NOMO-1 treated with DMSO at 0.1 percent for 48 hours (cell line): ENCODE data around the gene CLDN5.

ENCODE experiments used
- DNase-seq: peaks from one replicate; lab custom pipeline; 2025; ENCODE audit not compliant: unreplicated experiment; lab: John Stamatoyannopoulos, UW

The CLDN5 gene

GRCh38 chr22:19504900-19505734, 19.1 kb downstream of the CLDN5 start:
- DNase-seq: no peak

DNA sequence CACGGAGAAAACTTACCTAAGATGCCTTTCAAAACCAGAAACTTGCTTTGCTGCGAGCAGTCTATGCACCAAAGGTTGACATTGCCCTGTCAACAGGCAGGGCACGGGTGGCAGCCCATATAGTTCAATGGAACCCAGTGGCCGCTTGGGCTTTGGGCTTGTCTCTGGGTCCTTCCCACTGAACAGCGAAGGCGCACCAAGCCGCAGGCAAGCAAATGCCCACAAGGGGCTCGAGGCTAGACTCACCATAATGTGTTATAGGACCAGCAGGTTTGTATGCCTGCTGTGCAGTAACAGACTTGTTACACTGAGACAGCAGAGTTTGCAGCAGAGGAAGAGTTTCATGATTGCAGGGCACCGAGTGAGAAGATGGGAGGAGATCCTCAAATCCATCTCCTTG, 20.3 kb downstream of the CLDN5 start:
- DNase-seq: no peak

DNA sequence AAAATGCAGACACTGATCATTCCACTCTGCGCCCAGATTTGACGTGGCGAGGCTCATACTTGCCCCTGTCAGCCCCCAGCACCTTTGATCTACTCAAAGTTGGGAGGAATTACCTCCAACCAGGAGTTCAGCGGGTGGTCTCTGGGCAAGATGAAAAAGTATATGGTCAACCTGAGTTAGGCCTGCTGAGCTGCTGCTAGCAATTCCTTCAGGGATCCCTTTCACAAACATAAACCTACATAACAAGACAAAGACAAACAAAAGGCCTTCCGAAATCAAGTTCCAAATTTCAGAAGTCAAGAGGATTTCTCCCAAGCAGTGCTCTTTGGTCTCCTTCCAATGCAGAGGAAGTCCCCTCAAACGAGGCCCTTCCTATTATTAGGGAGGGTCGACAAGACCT, 20.8 kb downstream of the CLDN5 start:
- no peak for DNase-seq

- DNase-seq: no peak
Observed at GRCh38 chr22:19501897-19502447, 22.2 kb downstream of the CLDN5 start.

GRCh38 chr22:19499880-19500242, 24.3 kb downstream of the CLDN5 start:
- no peak for DNase-seq

GRCh38 chr22:19499236-19499879, 24.9 kb downstream of the CLDN5 start:
- DNase-seq: no peak

GRCh38 chr22:19498866-19499190, 25.4 kb downstream of the CLDN5 start:
- no peak for DNase-seq

DNA sequence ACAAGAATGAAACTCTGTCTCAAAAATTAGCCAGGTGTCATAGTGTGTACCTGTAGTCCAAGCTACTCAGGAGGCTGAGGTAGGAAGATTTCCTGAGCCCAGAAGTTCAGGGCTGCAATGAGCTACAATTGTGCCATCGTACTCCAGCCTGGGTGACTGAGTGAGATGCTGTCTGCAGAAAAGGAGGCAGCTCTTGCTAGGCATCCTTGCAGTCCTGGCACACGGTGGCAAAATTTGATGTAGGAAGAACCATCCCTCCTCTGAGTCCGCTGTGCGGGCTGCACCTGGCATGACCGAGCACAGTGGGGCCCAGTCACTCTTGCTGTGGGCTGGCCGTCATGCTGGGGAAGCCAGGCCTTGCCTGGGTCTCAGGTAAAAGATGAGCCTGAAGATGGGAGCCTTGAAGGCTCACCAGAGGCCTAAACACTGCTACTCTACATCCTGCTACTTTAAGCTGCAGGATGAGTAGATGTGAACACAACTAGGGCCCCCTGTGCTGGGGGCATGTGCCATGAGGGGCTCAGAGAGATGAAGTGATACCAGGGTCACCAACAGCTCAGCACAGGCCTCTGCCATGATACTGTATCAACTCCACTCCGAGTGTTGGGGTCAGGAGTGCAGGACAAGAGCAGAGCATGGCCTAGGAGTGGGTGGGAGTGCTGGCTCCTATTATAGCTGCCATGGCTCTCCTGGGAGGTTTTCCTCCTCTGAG, 25.9 kb downstream of the CLDN5 start:
- DNase-seq: no peak

DNA sequence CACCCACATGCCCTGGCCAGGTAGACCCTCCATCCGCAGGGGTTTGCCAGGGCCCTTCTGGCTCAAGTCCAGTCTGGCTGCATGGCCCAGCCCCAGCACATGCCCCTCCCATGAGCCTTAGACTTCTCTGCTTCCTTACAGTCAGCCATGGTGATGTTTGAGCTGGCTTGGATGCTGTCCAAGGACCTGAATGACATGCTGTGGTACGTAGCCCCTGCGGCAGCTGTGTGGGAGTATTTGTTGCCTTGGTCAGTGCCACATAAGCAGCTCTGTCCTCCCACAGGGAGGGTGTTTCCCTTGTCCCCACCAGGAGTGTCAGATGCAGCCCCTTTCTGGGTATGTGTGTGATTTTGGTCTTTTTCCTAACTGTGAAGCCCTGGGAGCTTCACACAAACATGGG, 27.0 kb downstream of the CLDN5 start:
- no peak for DNase-seq

DNA sequence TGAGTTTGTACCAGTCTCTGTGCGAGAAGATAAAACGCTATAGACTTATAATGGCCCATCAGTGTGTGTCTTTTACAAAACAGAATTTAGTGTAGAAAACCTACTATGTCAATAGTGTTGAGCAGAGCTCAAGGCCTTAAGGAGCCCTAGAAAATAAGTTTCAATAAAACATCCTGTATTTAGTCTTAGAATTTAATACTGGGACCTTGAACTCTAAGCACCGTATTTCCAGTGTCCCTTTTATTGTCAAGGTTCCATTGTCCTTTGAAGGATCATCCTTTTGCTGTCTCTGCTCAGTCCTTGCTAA, 27.9 kb downstream of the CLDN5 start:
- no peak for DNase-seq

- no peak for DNase-seq
Observed at GRCh38 chr22:19495562-19496323, 28.5 kb downstream of the CLDN5 start.

DNA sequence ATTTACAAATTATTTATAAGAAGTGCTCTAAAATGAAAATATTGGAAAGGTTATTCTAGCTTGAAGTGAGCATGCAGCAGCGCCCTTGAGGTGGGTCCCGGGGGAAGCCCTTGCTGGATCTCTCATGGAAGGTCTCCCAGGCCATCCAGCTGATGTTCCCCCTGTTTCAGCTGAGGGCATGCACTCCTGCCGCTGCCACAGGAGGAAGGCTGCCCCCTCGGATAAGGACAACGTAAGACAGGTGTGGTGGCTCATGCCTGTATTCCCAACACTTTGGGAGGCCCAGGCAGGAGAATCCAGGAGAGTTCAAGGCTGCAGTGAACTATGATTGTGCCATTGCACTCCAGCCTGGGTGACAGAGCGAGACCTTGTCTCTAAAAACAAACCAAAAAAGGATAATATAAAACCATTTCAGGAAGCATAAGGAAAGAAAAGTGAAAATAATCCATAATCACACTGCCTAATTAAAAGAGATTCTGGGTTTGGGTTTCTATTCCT, 29.5 kb downstream of the CLDN5 start:
- DNase-seq: no peak

DNA sequence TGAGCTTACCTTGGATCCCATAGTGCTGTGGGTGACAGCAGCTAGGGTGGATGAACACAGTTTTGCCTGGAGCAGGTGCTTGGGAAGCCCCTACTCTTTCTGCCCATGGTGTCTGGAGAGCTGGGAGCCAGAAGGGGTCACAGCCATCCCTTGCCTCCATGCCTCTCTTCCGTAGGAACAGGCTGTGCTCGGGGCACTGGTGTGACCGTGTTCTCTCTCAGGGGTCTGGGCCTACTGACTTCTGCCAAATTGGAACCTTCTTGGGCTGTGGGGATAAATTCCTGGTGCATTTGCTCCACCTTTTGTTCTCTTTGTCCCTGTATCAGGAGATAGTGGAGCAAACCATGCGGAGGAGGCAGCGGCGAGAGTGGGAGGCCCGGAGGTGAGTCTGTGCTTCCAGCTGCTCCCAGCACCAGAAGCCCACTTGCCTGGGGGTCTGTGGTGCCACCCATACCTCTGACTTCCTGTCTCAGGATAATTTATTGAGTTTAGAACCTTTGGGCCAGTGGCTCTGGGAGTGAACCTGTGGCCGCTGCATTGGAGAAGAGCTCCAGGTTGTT, 30.1 kb downstream of the CLDN5 start:
- DNase-seq: no peak

GRCh38 chr22:19492504-19493174, 31.6 kb downstream of the CLDN5 start:
- DNase-seq: no peak

DNA sequence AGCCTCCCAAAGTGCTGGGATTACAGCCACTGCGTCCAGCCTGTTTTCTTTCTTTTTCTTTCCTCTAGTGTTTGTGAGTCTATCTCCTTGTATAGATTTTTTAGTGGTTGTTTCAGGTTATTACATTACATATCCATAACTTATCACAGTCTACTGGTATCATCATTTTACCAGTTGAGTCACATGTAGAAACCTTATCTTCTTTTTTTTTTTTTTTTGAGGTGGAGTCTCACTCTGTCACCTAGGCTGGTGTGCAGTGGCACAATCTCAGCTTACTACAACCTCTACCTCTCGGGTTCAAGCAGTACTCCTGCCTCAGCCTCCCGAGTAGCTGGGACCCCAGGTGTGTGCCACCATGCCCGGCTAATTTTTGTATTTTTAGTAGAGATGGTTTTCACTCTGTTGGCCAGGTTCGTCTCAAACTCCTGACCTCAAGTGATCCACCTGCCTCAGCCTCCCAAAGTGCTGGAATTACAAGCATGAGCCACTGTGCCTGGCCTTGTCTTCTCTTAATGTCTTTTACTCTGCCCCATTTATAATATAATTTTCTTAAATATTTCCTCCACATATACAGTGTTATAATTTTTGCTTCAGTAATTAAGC, 33.5 kb downstream of the CLDN5 start:
- DNase-seq: no peak

DNA sequence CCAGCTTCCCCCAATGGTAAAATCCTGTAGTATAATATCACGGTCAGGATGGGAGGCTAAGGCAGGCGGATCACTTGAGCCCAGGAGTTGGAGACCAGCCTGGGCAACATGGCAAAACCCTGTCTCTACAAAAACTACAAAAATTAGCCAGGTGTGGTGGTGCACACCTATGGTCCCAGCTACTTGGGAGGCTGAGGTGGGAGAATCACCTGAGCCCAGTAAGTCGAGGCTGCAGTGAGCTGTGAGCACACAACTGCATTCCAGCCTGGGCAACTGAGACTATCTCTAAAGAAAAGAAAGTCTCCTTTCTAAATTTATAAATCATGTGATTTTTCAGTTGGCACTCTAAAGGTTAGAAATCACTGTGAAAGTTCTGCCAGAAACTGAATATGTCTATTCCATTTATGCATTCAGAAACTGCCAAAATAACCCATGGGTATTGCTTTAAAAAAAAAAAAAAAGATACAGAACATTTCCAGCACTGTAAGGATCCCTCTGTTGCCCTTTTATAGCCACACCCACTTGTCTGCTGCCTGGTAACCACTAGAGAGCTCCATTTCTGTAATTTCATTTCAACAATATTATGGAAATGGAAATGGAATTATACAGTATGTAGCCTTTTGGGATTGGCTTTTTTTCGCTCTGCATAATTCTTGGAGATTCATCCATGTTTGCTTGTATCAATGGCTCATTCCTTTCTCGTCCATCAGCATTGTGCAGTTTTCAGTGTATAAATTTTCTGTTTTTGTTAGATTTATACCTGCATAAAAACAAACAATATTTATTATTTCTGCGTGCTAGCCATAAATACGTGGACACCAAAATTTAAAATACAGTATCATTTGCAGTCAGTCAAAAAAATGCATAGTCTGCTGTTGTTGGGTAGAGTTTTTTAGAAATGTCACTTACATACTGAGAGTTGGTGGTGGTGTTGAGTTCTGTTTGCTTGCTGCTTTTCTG, 35.0 kb downstream of the CLDN5 start:
- no peak for DNase-seq

GRCh38 chr22:19488285-19488684, 35.9 kb downstream of the CLDN5 start:
- DNase-seq: no peak

- DNase-seq: no peak
Observed at GRCh38 chr22:19483481-19484244, 40.5 kb downstream of the CLDN5 start.
